ENCODE data around the gene ZNF133. TPM values are rescaled to one million over a fixed set of nuclear protein-coding genes. Genes with fewer than 3 reads are reported as not detected.

Gene ZNF133
- total RNA-seq, 1 donor from 2014 or later, result 10.2 TPM

DNA sequence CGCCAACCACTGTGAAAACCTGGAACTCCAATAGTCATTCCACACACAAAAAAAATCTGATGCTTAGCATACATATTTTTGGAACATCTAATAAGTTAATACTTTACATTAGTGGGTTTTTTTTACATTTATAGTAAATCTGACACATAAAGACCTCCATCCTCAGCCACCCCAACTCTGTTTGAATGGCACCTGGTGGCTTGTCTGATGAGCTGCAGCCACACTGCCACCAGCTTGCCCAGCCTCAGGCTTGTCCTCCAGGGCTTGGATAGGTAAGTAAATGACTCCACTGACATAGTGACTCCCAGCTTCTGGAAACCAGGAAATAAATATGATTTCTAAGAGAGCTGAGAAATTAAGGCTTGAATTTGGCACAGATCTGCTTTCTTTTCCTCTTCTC, 71.5 kb downstream of the ZNF133 start:
- Mint-ChIP-seq H3K4me3 (no peak overlapping the region), H3K36me3 (ENCODE audit: low read depth) (no peaks in the 10 kb centered on the region), H3K27me3 (peaks cover 6% of the 10 kb centered on the region), H3K9me3 (no peaks in the 10 kb centered on the region), H3K4me1 (no peaks in the 10 kb centered on the region), H3K27ac (no peak overlapping the region)
- intact Hi-C loops (cut with micrococcal nuclease), result no loop called here
- no peak for DNase-seq

DNA sequence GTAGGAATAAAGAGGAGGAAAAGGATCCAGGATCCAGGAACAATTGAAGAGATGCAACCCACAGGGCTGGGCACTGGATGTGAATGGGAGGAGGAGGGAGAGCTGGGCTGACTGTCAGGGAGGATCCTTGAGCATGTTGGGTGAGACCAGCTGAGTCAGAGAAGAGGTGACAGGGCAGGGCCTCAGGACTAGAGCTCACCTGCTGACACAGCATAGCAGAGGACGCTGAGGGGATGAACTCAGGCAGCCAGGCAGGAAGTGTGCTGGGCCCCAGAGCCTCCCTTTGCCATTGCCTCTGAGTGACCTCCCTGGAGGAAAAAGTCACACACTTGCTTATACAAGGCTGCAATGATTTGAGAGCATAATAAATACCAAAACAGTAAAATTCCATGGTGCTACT, 72.3 kb downstream of the ZNF133 start:
- Mint-ChIP-seq H3K4me3 (no peak overlapping the region), H3K36me3 (ENCODE audit: low read depth) (no peaks in the 10 kb centered on the region), H3K9me3 (no peaks in the 10 kb centered on the region), H3K27me3 (peaks cover 4% of the 10 kb centered on the region), H3K27ac (no peak overlapping the region), H3K4me1 (no peaks in the 10 kb centered on the region)
- intact Hi-C loops (cut with micrococcal nuclease), result no loop called here
- DNase-seq, result no peak

DNA sequence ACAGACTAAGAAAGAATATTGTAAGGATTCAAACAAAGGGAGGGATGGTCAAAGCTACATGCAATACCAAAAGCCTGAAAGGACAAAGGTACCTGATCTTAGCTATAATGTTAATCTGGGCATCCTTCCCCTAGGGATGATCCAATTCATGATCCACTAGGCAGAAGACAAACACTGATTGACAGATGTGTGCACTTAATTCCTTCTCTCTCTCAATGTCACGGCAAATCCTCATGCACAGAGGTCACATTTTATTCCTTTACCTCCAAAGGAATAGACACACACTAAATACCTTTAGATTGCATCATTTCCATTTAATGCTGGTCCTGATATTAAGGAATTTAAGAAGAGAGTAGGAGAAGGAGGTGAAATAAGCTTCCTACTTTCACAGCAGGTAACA, 73.4 kb downstream of the ZNF133 start:
- H3K27ac Mint-ChIP-seq, result no peak overlapping the region
- H3K27me3 Mint-ChIP-seq, result peaks cover 4% of the 10 kb centered on the region
- intact Hi-C loops (cut with micrococcal nuclease), result no loop called here
- H3K4me3 Mint-ChIP-seq, result no peak overlapping the region
- no peaks in the 10 kb centered on the region for H3K4me1 Mint-ChIP-seq
- no peaks in the 10 kb centered on the region for H3K36me3 Mint-ChIP-seq (ENCODE audit: low read depth)
- H3K9me3 Mint-ChIP-seq, result no peaks in the 10 kb centered on the region
- DNase-seq, result no peak

DNA sequence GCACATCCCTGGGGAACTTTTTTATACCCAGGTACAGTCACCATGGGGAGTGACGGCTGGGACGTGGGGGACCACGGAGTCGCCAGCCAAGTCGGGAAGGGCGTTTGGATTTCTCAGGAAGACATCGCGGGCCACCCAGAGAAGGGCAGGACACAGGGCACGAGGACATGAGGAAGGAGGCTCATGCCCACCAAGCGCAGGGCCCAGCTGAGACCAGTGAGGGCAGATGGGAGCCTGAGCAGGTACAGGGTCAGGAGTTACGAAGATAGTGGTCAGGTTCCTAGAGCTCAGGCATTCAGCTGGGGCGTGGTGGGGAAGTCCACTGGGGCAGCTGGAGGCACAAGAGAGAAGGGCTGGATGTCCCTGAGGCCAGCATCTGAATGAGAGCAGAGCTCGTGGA, 74.6 kb downstream of the ZNF133 start:
- peak; percentile 40 for DNase-seq
- Mint-ChIP-seq H3K4me1 (no peaks in the 10 kb centered on the region), H3K27ac (no peak overlapping the region), H3K36me3 (ENCODE audit: low read depth) (no peaks in the 10 kb centered on the region), H3K9me3 (no peaks in the 10 kb centered on the region), H3K27me3 (peaks cover 2% of the 10 kb centered on the region), H3K4me3 (no peak overlapping the region)
- intact Hi-C loops (cut with micrococcal nuclease), result no loop called here

- no peak overlapping the region for H3K27ac Mint-ChIP-seq
- no peaks in the 10 kb centered on the region for H3K27me3 Mint-ChIP-seq
- H3K4me3 Mint-ChIP-seq, result no peak overlapping the region
- no peaks in the 10 kb centered on the region for H3K4me1 Mint-ChIP-seq
- DNase-seq, result peak; percentile 34
- H3K36me3 Mint-ChIP-seq (ENCODE audit: low read depth), result no peaks in the 10 kb centered on the region
- intact Hi-C loops (cut with micrococcal nuclease), result no loop called here
- H3K9me3 Mint-ChIP-seq, result no peaks in the 10 kb centered on the region
Measured at GRCh38 chr20:18363708-18364107, 75.4 kb downstream of the ZNF133 start.

- no peaks in the 10 kb centered on the region for H3K9me3 Mint-ChIP-seq
- intact Hi-C loops (cut with micrococcal nuclease), result no loop called here
- H3K27me3 Mint-ChIP-seq, result no peaks in the 10 kb centered on the region
- DNase-seq, result peak; percentile 33
- no peaks in the 10 kb centered on the region for H3K36me3 Mint-ChIP-seq (ENCODE audit: low read depth)
- no peaks in the 10 kb centered on the region for H3K4me1 Mint-ChIP-seq
- no peak overlapping the region for H3K27ac Mint-ChIP-seq
- H3K4me3 Mint-ChIP-seq, result no peak overlapping the region
Measured at GRCh38 chr20:18364768-18365167, 76.4 kb downstream of the ZNF133 start.

Other genes starting within 250 kb of the ZNF133 start
- gene OVOL2, start 230.6 kb upstream of the ZNF133 start, total RNA-seq, result not detected in 2 replicates
- 16.5 and 16.8 TPM in 2 replicates for gene KAT14, start 150.7 kb upstream of the ZNF133 start, total RNA-seq
- 18.5 and 19.5 TPM in 2 replicates for gene PET117, start 150.7 kb upstream of the ZNF133 start, total RNA-seq
- 1.8 and 1.9 TPM in 2 replicates for gene DZANK1, start 178.5 kb downstream of the ZNF133 start, total RNA-seq
- 15.0 and 15.3 TPM in 2 replicates for gene POLR3F, start 178.9 kb downstream of the ZNF133 start, total RNA-seq
- gene RBBP9, start 208.7 kb downstream of the ZNF133 start, total RNA-seq, result 21.1 and 24.3 TPM in 2 replicates
- gene SEC23B, start 219.4 kb downstream of the ZNF133 start, total RNA-seq, result 108 TPM in 2 replicates